ENCODE results near the gene IL23R.

DNA sequence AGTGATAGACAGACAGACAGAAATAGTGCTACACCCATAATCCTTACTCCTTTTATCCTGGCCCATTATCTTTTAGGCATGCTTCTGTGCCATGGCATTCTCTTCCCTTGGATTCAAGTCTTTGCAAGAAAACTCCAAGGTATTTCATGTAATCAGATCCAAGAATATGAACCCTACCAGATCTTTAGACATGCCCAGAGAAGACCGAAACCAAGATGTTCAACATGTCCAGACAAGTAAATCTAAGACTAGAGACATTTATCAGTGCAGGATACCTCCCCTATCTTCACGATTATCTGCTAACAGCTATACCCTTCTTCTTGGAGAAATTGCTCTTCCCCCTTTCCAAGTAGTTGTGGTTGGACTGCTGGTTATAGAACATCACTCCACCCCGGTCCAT, 19.7 kb upstream of the IL23R start:
- no peak for TF ChIP-seq ZNF343 (CRISPR knock-in tag; IDR thresholded peaks at IDR 0.05)
- TF ChIP-seq, protein P1, sequence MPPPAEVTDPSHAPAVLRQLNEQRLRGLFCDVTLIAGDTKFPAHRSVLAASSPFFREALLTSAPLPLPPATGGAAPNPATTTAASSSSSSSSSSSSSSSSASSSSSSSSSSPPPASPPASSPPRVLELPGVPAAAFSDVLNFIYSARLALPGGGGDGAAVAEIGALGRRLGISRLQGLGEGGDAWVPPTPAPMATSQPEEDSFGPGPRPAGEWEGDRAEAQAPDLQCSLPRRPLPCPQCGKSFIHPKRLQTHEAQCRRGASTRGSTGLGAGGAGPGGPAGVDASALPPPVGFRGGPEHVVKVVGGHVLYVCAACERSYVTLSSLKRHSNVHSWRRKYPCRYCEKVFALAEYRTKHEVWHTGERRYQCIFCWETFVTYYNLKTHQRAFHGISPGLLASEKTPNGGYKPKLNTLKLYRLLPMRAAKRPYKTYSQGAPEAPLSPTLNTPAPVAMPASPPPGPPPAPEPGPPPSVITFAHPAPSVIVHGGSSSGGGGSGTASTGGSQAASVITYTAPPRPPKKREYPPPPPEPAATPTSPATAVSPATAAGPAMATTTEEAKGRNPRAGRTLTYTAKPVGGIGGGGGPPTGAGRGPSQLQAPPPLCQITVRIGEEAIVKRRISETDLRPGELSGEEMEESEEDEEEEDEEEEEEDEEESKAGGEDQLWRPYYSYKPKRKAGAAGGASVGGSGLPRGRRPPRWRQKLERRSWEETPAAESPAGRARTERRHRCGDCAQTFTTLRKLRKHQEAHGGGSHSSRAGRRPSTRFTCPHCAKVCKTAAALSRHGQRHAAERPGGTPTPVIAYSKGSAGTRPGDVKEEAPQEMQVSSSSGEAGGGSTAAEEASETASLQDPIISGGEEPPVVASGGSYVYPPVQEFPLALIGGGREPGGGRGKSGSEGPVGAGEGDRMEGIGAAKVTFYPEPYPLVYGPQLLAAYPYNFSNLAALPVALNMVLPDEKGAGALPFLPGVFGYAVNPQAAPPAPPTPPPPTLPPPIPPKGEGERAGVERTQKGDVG (CRISPR knock-in tag; IDR thresholded peaks at IDR 0.05; ENCODE audit: borderline replicate concordance) = no peak
- TF ChIP-seq FOXK2 (IDR thresholded peaks at IDR 0.05) = no peak
- TF ChIP-seq PLSCR1 (CRISPR knock-in tag; IDR thresholded peaks at IDR 0.05; ENCODE audit: borderline replicate concordance) = no peak
- TF ChIP-seq SIN3B (IDR thresholded peaks at IDR 0.05; ENCODE audit: low read length) = no peak
- no peak for TF ChIP-seq BRD4 (CRISPR knock-in tag; IDR thresholded peaks at IDR 0.05)
- TF ChIP-seq, protein P2, sequence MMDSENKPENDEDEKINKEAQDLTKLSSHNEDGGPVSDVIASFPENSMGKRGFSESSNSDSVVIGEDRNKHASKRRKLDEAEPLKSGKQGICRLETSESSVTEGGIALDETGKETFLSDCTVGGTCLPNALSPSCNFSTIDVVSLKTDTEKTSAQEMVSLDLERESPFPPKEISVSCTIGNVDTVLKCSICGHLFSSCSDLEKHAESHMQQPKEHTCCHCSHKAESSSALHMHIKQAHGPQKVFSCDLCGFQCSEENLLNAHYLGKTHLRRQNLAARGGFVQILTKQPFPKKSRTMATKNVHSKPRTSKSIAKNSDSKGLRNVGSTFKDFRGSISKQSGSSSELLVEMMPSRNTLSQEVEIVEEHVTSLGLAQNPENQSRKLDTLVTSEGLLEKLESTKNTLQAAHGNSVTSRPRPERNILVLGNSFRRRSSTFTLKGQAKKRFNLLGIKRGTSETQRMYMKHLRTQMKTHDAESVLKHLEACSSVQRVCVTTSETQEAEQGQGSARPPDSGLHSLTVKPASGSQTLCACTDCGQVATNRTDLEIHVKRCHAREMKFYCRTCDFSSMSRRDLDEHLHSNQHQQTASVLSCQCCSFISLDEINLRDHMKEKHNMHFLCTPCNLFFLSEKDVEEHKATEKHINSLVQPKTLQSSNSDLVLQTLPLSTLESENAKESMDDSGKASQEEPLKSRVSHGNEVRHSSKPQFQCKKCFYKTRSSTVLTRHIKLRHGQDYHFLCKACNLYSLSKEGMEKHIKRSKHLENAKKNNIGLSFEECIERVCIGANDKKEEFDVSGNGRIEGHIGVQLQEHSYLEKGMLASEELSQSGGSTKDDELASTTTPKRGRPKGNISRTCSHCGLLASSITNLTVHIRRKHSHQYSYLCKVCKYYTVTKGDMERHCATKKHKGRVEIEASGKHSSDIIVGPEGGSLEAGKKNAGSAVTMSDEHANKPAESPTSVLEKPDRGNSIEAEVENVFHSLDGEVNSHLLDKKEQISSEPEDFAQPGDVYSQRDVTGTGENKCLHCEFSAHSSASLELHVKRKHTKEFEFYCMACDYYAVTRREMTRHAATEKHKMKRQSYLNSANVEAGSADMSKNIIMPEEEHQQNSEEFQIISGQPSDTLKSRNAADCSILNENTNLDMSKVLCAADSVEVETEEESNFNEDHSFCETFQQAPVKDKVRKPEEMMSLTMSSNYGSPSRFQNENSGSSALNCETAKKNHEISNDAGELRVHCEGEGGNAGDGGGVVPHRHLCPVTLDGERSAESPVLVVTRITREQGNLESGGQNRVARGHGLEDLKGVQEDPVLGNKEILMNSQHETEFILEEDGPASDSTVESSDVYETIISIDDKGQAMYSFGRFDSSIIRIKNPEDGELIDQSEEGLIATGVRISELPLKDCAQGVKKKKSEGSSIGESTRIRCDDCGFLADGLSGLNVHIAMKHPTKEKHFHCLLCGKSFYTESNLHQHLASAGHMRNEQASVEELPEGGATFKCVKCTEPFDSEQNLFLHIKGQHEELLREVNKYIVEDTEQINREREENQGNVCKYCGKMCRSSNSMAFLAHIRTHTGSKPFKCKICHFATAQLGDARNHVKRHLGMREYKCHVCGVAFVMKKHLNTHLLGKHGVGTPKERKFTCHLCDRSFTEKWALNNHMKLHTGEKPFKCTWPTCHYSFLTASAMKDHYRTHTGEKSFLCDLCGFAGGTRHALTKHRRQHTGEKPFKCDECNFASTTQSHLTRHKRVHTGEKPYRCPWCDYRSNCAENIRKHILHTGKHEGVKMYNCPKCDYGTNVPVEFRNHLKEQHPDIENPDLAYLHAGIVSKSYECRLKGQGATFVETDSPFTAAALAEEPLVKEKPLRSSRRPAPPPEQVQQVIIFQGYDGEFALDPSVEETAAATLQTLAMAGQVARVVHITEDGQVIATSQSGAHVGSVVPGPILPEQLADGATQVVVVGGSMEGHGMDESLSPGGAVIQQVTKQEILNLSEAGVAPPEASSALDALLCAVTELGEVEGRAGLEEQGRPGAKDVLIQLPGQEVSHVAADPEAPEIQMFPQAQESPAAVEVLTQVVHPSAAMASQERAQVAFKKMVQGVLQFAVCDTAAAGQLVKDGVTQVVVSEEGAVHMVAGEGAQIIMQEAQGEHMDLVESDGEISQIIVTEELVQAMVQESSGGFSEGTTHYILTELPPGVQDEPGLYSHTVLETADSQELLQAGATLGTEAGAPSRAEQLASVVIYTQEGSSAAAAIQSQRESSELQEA (CRISPR knock-in tag; IDR thresholded peaks at IDR 0.05; ENCODE audit: not compliant biosample characterization) = no peak
- no peak for TF ChIP-seq ZNF441 (CRISPR knock-in tag; IDR thresholded peaks at IDR 0.05; ENCODE audit: borderline replicate concordance)
- TF ChIP-seq ZC3H13 (CRISPR knock-in tag; IDR thresholded peaks at IDR 0.05) = no peak
- TF ChIP-seq ZNF580 (CRISPR knock-in tag; IDR thresholded peaks at IDR 0.05; ENCODE audit: borderline replicate concordance, low read depth) = no peak
- no peak for TF ChIP-seq CREB1 (IDR thresholded peaks at IDR 0.05)
- TF ChIP-seq CREB1 (CRISPR knock-in tag; IDR thresholded peaks at IDR 0.05) = no peak
- no peak for TF ChIP-seq CHCHD3 (CRISPR knock-in tag; IDR thresholded peaks at IDR 0.05)
- TF ChIP-seq, protein P3, sequence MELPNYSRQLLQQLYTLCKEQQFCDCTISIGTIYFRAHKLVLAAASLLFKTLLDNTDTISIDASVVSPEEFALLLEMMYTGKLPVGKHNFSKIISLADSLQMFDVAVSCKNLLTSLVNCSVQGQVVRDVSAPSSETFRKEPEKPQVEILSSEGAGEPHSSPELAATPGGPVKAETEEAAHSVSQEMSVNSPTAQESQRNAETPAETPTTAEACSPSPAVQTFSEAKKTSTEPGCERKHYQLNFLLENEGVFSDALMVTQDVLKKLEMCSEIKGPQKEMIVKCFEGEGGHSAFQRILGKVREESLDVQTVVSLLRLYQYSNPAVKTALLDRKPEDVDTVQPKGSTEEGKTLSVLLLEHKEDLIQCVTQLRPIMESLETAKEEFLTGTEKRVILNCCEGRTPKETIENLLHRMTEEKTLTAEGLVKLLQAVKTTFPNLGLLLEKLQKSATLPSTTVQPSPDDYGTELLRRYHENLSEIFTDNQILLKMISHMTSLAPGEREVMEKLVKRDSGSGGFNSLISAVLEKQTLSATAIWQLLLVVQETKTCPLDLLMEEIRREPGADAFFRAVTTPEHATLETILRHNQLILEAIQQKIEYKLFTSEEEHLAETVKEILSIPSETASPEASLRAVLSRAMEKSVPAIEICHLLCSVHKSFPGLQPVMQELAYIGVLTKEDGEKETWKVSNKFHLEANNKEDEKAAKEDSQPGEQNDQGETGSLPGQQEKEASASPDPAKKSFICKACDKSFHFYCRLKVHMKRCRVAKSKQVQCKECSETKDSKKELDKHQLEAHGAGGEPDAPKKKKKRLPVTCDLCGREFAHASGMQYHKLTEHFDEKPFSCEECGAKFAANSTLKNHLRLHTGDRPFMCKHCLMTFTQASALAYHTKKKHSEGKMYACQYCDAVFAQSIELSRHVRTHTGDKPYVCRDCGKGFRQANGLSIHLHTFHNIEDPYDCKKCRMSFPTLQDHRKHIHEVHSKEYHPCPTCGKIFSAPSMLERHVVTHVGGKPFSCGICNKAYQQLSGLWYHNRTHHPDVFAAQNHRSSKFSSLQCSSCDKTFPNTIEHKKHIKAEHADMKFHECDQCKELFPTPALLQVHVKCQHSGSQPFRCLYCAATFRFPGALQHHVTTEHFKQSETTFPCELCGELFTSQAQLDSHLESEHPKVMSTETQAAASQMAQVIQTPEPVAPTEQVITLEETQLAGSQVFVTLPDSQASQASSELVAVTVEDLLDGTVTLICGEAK (IDR thresholded peaks at IDR 0.05) = no peak
- TF ChIP-seq, protein P3 (CRISPR knock-in tag; IDR thresholded peaks at IDR 0.05) = no peak
